Erythroblast (primary cell): ENCODE results near the gene CFAP119.

Source experiments
- GATA1 ChIP-seq: IDR thresholded peaks from 2 replicates; pipeline ENCODE4 v1.6.1; 2011; ENCODE audit warnings: low read depth, mild to moderate bottlenecking, control low read depth, low read length, moderate library complexity
- POLR2A ChIP-seq: IDR thresholded peaks from 2 replicates; pipeline ENCODE4 v1.6.1; 2011; ENCODE audit warnings: mild to moderate bottlenecking, low read length

DNA sequence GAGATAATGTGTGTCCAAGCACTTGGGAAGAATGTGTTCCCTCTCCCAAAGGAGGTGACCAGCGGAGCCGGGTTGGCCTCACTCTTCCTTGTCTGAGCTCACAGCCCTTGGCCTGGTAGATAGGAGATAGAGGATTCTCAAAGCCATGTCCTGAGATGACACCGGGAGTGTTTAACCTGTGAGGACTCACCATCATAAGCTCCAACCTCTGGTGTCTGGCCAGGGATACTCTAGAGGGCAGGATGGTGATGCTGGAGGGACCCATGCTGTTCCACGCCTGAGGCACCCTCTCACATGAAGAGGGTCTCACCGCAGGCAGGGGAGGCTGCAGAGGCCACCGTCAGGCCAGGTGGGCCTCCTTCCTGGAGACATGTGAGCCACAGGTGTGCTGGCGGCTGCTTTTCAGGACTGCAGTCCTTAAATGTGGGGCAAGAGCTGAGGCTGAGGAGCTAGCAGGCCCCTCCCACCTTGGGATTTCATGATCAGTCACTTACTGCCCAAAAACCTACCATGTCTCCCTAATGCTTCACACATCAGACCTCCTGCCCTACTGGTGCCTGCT lies 31.7 kb upstream of the CFAP119 start:
- TF ChIP-seq POLR2A, result no peak
- no peak for TF ChIP-seq GATA1
